Astrocyte (in vitro differentiated cells and primary cell): Measurements from ENCODE around the gene SEMA6B. TPM values are rescaled to one million over a fixed set of nuclear protein-coding genes. Genes with fewer than 3 reads are reported as not detected.

Source experiments
- DNase-seq: peaks from one replicate; pipeline ENCODE4 v3.0.0-alpha.2; 2010; ENCODE audit warnings: low read depth
- FAIRE-seq: peaks from 2 replicates; lab custom pipeline; 2011; peaks lifted over from hg19 to GRCh38; lab: Jason Lieb, UNC
- H2AFZ ChIP-seq: 2 replicates; pipeline ENCODE4 v1.6.0; 2012; ENCODE audit warnings: low read depth, low read length, inconsistent platforms
- H3K27ac ChIP-seq: 2 replicates; pipeline ENCODE4 v1.5.1; 2011; ENCODE audit warnings: low read depth, low read length, inconsistent platforms
- H3K27me3 ChIP-seq: 2 replicates; pipeline ENCODE4 v1.6.0; 2011; ENCODE audit warnings: low read length, inconsistent platforms; ENCODE audit not compliant: insufficient read depth
- H3K36me3 ChIP-seq: 2 replicates; pipeline ENCODE4 v1.5.1; 2011; ENCODE audit warnings: low read length, inconsistent platforms; ENCODE audit not compliant: insufficient read depth
- H3K4me1 ChIP-seq: 2 replicates; pipeline ENCODE4 v1.5.1; 2011; ENCODE audit warnings: low read length, inconsistent platforms; ENCODE audit not compliant: insufficient read depth
- H3K4me2 ChIP-seq: 2 replicates; pipeline ENCODE4 v1.6.0; 2012; ENCODE audit warnings: low read length, inconsistent platforms
- H3K4me3 ChIP-seq: 2 replicates; pipeline ENCODE4 v1.5.1; 2011; ENCODE audit warnings: low read depth, mild to moderate bottlenecking, low read length, inconsistent platforms; ENCODE audit not compliant: insufficient read depth
- H3K79me2 ChIP-seq: 2 replicates; pipeline ENCODE4 v1.6.0; 2012; ENCODE audit warnings: mild to moderate bottlenecking, low read length, inconsistent platforms; ENCODE audit not compliant: insufficient read depth
- H3K9ac ChIP-seq: 2 replicates; pipeline ENCODE4 v1.6.0; 2012; ENCODE audit warnings: mild to moderate bottlenecking, low read length, inconsistent platforms
- H3K9me3 ChIP-seq: 2 replicates; pipeline ENCODE4 v1.5.1; 2012; ENCODE audit warnings: low read depth, mild to moderate bottlenecking, low read length, inconsistent platforms; ENCODE audit not compliant: insufficient read depth
- H4K20me1 ChIP-seq: 2 replicates; pipeline ENCODE4 v1.6.0; 2012; ENCODE audit warnings: low read length, inconsistent platforms; ENCODE audit not compliant: insufficient read depth
- H3K27ac Mint-ChIP-seq: one replicate; pipeline ENCODE4 v1.8.0; 2021; ENCODE audit warnings: mild to moderate bottlenecking, mixed read lengths; ENCODE audit not compliant: unreplicated experiment
- H3K27me3 Mint-ChIP-seq: one replicate; pipeline ENCODE4 v1.8.0; 2021; ENCODE audit warnings: low read depth, mixed read lengths; ENCODE audit not compliant: unreplicated experiment
- H3K36me3 Mint-ChIP-seq: one replicate; pipeline ENCODE4 v1.8.0; 2021; ENCODE audit warnings: low read depth, mixed read lengths; ENCODE audit not compliant: unreplicated experiment
- H3K4me1 Mint-ChIP-seq: one replicate; pipeline ENCODE4 v1.8.0; 2021; ENCODE audit warnings: low read depth, mixed read lengths; ENCODE audit not compliant: unreplicated experiment
- H3K4me3 Mint-ChIP-seq: one replicate; pipeline ENCODE4 v1.8.0; 2021; ENCODE audit warnings: mild to moderate bottlenecking, moderate library complexity, mixed read lengths; ENCODE audit not compliant: unreplicated experiment
- H3K9me3 Mint-ChIP-seq: one replicate; pipeline ENCODE4 v1.8.0; 2021; ENCODE audit warnings: mild to moderate bottlenecking, mixed read lengths; ENCODE audit not compliant: unreplicated experiment
- EZH2 ChIP-seq: IDR thresholded peaks from 2 replicates; pipeline ENCODE4 v1.6.1; 2012; ENCODE audit warnings: mild to moderate bottlenecking, low read length, inconsistent platforms; ENCODE audit not compliant: insufficient read depth
- total RNA-seq: library from RNA; stranded (reverse); gene quantifications from 2 replicates; pipeline ENCODE4 v1.2.1, GENCODE V29; 2021
- TF ChIP-seq, protein P1 (sequence below): IDR thresholded peaks from 2 replicates; pipeline ENCODE4 v1.5.1; 2011; ENCODE audit warnings: low read depth, mild to moderate bottlenecking, inconsistent platforms, low read length, moderate library complexity; ENCODE audit not compliant: insufficient read depth

The SEMA6B gene
- total RNA-seq, 1 donor from 2014 or later = 14.3 TPM

GRCh38 chr19:4602915-4603314 is 43.4 kb upstream of the SEMA6B start:
- no peaks in the 10 kb centered on the region for H3K4me1 Mint-ChIP-seq
- no peak overlapping the region for H3K27ac Mint-ChIP-seq
- Histone ChIP-seq H2AFZ (no peak overlapping the region), H3K27me3 (peaks cover 15% of the 10 kb centered on the region), H3K4me1 (no peaks in the 10 kb centered on the region), H3K27ac (no peak overlapping the region), H3K4me2 (no peak overlapping the region), H3K36me3 (no peaks in the 10 kb centered on the region), H4K20me1 (no peaks in the 10 kb centered on the region), H3K9me3 (no peaks in the 10 kb centered on the region), H3K4me3 (no peak overlapping the region), H3K79me2 (no peaks in the 10 kb centered on the region), H3K9ac (no peak overlapping the region)
- H3K4me3 Mint-ChIP-seq = no peak overlapping the region
- H3K9me3 Mint-ChIP-seq = no peaks in the 10 kb centered on the region
- no peak for FAIRE-seq
- H3K36me3 Mint-ChIP-seq = no peaks in the 10 kb centered on the region
- DNase-seq = no peak
- TF ChIP-seq, protein P1, sequence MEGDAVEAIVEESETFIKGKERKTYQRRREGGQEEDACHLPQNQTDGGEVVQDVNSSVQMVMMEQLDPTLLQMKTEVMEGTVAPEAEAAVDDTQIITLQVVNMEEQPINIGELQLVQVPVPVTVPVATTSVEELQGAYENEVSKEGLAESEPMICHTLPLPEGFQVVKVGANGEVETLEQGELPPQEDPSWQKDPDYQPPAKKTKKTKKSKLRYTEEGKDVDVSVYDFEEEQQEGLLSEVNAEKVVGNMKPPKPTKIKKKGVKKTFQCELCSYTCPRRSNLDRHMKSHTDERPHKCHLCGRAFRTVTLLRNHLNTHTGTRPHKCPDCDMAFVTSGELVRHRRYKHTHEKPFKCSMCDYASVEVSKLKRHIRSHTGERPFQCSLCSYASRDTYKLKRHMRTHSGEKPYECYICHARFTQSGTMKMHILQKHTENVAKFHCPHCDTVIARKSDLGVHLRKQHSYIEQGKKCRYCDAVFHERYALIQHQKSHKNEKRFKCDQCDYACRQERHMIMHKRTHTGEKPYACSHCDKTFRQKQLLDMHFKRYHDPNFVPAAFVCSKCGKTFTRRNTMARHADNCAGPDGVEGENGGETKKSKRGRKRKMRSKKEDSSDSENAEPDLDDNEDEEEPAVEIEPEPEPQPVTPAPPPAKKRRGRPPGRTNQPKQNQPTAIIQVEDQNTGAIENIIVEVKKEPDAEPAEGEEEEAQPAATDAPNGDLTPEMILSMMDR = no peak
- no peak for TF ChIP-seq EZH2
- H3K27me3 Mint-ChIP-seq = peaks cover 34% of the 10 kb centered on the region

DNA sequence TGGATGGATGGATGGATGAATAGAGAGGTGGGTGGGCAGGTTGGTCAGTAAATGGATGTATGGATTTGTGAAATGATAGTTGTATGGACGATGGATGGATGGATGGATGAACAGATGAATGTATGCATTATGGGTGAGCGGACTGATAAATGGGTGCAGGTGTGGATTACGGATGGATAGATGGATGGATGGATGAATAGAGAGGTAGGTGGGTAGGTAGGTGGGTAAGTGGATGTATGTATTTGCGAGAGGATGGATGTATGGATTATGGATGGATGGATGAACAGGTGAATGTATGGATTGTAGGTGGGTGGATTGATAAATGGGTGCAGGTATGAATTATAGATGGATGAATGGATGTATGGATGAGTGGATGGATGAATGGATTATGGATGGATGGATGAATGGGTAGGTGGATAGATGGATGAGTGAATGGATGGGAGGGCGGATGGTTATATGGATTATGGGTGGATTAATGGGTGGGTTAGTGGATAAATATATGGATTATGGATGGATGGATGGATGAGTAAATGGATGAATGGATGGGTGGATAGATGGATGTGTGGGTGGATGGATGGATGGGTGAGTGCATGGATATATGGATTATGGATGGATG is 42.8 kb upstream of the SEMA6B start:
- H3K9me3 Mint-ChIP-seq = no peaks in the 10 kb centered on the region
- no peaks in the 10 kb centered on the region for H3K36me3 Mint-ChIP-seq
- peaks cover 34% of the 10 kb centered on the region for H3K27me3 Mint-ChIP-seq
- TF ChIP-seq, protein P1 = no peak
- no peak for TF ChIP-seq EZH2
- no peaks in the 10 kb centered on the region for H3K36me3 ChIP-seq
- no peaks in the 10 kb centered on the region for H3K9me3 ChIP-seq
- H3K27ac ChIP-seq = no peak overlapping the region
- H3K4me1 ChIP-seq = no peaks in the 10 kb centered on the region
- no peak for DNase-seq
- peaks cover 18% of the 10 kb centered on the region for H3K27me3 ChIP-seq
- no peaks in the 10 kb centered on the region for H3K4me1 Mint-ChIP-seq
- H3K4me3 ChIP-seq = no peak overlapping the region
- no peak overlapping the region for H3K27ac Mint-ChIP-seq
- H2AFZ ChIP-seq = no peak overlapping the region
- no peak for FAIRE-seq
- H3K79me2 ChIP-seq = no peaks in the 10 kb centered on the region
- no peak overlapping the region for H3K4me3 Mint-ChIP-seq
- no peaks in the 10 kb centered on the region for H4K20me1 ChIP-seq
- no peak overlapping the region for H3K4me2 ChIP-seq
- no peak overlapping the region for H3K9ac ChIP-seq

GRCh38 chr19:4600893-4601292 is 41.4 kb upstream of the SEMA6B start:
- Histone ChIP-seq H4K20me1 (no peaks in the 10 kb centered on the region), H3K4me1 (no peaks in the 10 kb centered on the region), H3K27ac (no peak overlapping the region), H3K27me3 (peaks cover 18% of the 10 kb centered on the region), H3K4me2 (no peak overlapping the region), H3K9me3 (no peaks in the 10 kb centered on the region), H3K36me3 (no peaks in the 10 kb centered on the region), H3K79me2 (no peaks in the 10 kb centered on the region), H3K9ac (no peak overlapping the region), H3K4me3 (no peak overlapping the region), H2AFZ (no peak overlapping the region)
- FAIRE-seq (no peak), DNase-seq (no peak)
- Mint-ChIP-seq H3K9me3 (no peaks in the 10 kb centered on the region), H3K27ac (no peak overlapping the region), H3K36me3 (no peaks in the 10 kb centered on the region), H3K4me1 (no peaks in the 10 kb centered on the region), H3K27me3 (peaks cover 38% of the 10 kb centered on the region), H3K4me3 (no peak overlapping the region)
- TF ChIP-seq, protein P1 = no peak
- no peak for TF ChIP-seq EZH2
